ENCODE data around the gene SPNS1. TPM values are rescaled to one million over a fixed set of nuclear protein-coding genes. Genes with fewer than 3 reads are reported as not detected.

Gene SPNS1
- polyA plus RNA-seq, 2 of the 4 experiments (the other 2 are of a cell fraction) = 27.0 to 35.1 TPM

DNA sequence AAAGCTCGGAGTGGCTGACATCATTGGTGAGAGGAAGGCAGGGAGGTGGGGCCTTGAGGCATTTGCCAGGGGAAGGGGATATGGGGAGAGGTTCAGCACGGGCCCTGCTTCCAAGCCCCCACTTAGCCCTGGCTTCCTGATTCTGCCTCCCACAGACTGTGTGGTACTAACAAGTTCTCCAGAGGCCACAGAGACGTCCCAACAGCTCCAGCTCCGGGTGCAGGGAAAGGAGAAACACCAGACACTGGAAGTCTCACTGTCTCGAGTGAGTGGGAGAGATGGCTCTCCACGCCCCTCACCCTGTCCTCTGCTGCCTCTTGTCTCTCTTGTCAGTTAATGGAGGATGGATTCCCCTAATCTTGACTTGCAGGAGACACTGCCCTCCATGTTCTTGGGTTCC lies 15.7 kb upstream of the SPNS1 start:
- CTCF ChIA-PET = interaction anchor here (0.6 to 1.4 kb wide), 2 partner anchors 14 to 99 kb away, joined by 3 to 7 read pairs; no protein-coding TSS in a partner anchor
- TF ChIP-seq JUNB (IDR thresholded peaks at IDR 0.05) = no peak
- no peak for TF ChIP-seq NPAS2 (CRISPR knock-in tag; IDR thresholded peaks at IDR 0.05; ENCODE audit: borderline replicate concordance)
- TF ChIP-seq TP53 (CRISPR knock-in tag; IDR thresholded peaks at IDR 0.05) = no peak
- TF ChIP-seq HDAC2 (IDR thresholded peaks at IDR 0.05) = no peak
- TF ChIP-seq ESRRA (IDR thresholded peaks at IDR 0.05; ENCODE audit: borderline replicate concordance, low read length) = no peak
- TF ChIP-seq, protein P1, sequence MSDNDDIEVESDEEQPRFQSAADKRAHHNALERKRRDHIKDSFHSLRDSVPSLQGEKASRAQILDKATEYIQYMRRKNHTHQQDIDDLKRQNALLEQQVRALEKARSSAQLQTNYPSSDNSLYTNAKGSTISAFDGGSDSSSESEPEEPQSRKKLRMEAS (IDR thresholded peaks at IDR 0.05) = no peak
- TF ChIP-seq HOXA7 (CRISPR knock-in tag; IDR thresholded peaks at IDR 0.05) = no peak
- no peak for TF ChIP-seq CHD2 (IDR thresholded peaks at IDR 0.05; ENCODE audit: low read length, partially characterized antibody)
- TF ChIP-seq NFE2L2 (conservative IDR thresholded peaks at IDR 0.05; ENCODE audit: low read length) = no peak
- no peak for ATAC-seq

DNA sequence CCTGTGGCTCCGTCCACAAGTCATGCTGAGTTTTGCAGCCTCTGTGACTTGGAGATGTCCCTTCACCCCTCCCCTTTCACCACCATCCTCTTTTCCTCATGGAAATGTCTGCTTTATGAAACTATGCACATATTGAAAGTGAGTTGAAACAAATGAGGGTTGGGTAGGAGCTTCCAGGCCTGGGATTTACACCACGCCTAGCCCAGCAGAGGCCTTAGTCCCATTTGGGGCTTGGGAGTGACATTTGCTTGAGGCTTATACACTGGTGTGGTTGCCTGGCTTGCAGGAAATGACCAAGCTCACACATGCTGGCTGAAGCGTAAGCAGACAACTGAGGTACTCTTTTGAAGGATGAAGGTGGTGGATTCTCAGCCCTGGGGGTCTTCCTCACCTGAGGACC lies 10.5 kb upstream of the SPNS1 start:
- Histone ChIP-seq H3K9me3 (no peaks in the 10 kb centered on the region), H3K4me3 (no peak overlapping the region), H3K27ac (no peak overlapping the region), H3K4me1 (no peaks in the 10 kb centered on the region), H3K4me2 (no peak overlapping the region)
- ATAC-seq = no peak
- FAIRE-seq = no peak
- ChIA-PET POLR2A (interaction anchor here (1.2 kb wide), 1 partner anchor 10 kb away, joined by 3 read pairs; no protein-coding TSS in a partner anchor), CTCF (interaction anchor here (0.7 to 2.6 kb wide), 2 partner anchors 9 kb away, joined by 3 to 15 read pairs; partner anchors contain the start of gene SPNS1)
- 91% methylated on average over 3 of the region's 3 CpGs for WGBS (ENCODE audit: missing lambda C conversion rate)
- no peak for DNase-seq (ENCODE audit: low read depth in 1 of 2, low spot score in 1 of 2)
- TF ChIP-seq, protein P2, sequence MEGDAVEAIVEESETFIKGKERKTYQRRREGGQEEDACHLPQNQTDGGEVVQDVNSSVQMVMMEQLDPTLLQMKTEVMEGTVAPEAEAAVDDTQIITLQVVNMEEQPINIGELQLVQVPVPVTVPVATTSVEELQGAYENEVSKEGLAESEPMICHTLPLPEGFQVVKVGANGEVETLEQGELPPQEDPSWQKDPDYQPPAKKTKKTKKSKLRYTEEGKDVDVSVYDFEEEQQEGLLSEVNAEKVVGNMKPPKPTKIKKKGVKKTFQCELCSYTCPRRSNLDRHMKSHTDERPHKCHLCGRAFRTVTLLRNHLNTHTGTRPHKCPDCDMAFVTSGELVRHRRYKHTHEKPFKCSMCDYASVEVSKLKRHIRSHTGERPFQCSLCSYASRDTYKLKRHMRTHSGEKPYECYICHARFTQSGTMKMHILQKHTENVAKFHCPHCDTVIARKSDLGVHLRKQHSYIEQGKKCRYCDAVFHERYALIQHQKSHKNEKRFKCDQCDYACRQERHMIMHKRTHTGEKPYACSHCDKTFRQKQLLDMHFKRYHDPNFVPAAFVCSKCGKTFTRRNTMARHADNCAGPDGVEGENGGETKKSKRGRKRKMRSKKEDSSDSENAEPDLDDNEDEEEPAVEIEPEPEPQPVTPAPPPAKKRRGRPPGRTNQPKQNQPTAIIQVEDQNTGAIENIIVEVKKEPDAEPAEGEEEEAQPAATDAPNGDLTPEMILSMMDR (IDR thresholded peaks at IDR 0.05) = no peak
- TF ChIP-seq SREBF2 (IDR thresholded peaks at IDR 0.05) = no peak
- TF ChIP-seq TFCP2L1 (CRISPR knock-in tag; IDR thresholded peaks at IDR 0.05) = no peak
- no peak for TF ChIP-seq KDM5A (IDR thresholded peaks at IDR 0.05)
- no peak for TF ChIP-seq ZNF302 (CRISPR knock-in tag; IDR thresholded peaks at IDR 0.05)
- TF ChIP-seq POLR2AphosphoS2 (conservative IDR thresholded peaks at IDR 0.05; ENCODE audit: low read length) = no peak
- TF ChIP-seq, protein P3, sequence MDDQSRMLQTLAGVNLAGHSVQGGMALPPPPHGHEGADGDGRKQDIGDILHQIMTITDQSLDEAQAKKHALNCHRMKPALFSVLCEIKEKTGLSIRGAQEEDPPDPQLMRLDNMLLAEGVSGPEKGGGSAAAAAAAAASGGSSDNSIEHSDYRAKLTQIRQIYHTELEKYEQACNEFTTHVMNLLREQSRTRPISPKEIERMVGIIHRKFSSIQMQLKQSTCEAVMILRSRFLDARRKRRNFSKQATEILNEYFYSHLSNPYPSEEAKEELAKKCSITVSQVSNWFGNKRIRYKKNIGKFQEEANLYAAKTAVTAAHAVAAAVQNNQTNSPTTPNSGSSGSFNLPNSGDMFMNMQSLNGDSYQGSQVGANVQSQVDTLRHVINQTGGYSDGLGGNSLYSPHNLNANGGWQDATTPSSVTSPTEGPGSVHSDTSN (IDR thresholded peaks at IDR 0.05) = no peak
- no peak for TF ChIP-seq CEBPB (IDR thresholded peaks at IDR 0.05)
- TF ChIP-seq HOXA7 (CRISPR knock-in tag; IDR thresholded peaks at IDR 0.05) = no peak
- no peak for TF ChIP-seq HOXB13 (CRISPR knock-in tag; IDR thresholded peaks at IDR 0.05; ENCODE audit: low read depth)
- no peak for TF ChIP-seq MAFK (IDR thresholded peaks at IDR 0.05; ENCODE audit: partially characterized antibody)
- TF ChIP-seq POLR2A (IDR thresholded peaks at IDR 0.05; ENCODE audit: low read length) = no peak
- TF ChIP-seq JUN (IDR thresholded peaks at IDR 0.05) = no peak
- no peak for TF ChIP-seq KDM1A (IDR thresholded peaks at IDR 0.05; ENCODE audit: low read depth)
- TF ChIP-seq SMC3 (IDR thresholded peaks at IDR 0.05) = no peak
- TF ChIP-seq, protein P4, sequence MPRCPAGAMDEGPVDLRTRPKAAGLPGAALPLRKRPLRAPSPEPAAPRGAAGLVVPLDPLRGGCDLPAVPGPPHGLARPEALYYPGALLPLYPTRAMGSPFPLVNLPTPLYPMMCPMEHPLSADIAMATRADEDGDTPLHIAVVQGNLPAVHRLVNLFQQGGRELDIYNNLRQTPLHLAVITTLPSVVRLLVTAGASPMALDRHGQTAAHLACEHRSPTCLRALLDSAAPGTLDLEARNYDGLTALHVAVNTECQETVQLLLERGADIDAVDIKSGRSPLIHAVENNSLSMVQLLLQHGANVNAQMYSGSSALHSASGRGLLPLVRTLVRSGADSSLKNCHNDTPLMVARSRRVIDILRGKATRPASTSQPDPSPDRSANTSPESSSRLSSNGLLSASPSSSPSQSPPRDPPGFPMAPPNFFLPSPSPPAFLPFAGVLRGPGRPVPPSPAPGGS (IDR thresholded peaks at IDR 0.05) = no peak
- no peak for TF ChIP-seq HEYL (CRISPR knock-in tag; IDR thresholded peaks at IDR 0.05)
- TF ChIP-seq, protein P5, sequence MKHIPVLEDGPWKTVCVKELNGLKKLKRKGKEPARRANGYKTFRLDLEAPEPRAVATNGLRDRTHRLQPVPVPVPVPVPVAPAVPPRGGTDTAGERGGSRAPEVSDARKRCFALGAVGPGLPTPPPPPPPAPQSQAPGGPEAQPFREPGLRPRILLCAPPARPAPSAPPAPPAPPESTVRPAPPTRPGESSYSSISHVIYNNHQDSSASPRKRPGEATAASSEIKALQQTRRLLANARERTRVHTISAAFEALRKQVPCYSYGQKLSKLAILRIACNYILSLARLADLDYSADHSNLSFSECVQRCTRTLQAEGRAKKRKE (CRISPR knock-in tag; IDR thresholded peaks at IDR 0.05; ENCODE audit: low read depth) = no peak
- no peak for TF ChIP-seq ESRRA (IDR thresholded peaks at IDR 0.05; ENCODE audit: borderline replicate concordance, low read length)

More for the DNA sequence above, 15.7 kb upstream of the SPNS1 start:
- H3K4me3 ChIP-seq = no peak overlapping the region
- DNase-seq (ENCODE audit: low read depth in 1 of 2, low spot score in 1 of 2) (no peak), FAIRE-seq (no peak)
- no peaks in the 10 kb centered on the region for H3K4me1 ChIP-seq
- no peak overlapping the region for H3K27ac ChIP-seq
- POLR2A ChIA-PET = no interaction called here
- no peaks in the 10 kb centered on the region for H3K9me3 ChIP-seq
- WGBS (ENCODE audit: missing lambda C conversion rate) = 78% methylated on average over 5 of the region's 6 CpGs
- no peak overlapping the region for H3K4me2 ChIP-seq

Data from A549 (cell line).